ENCODE data around the gene DEFB121. TPM values are rescaled to one million over a fixed set of nuclear protein-coding genes. Genes with fewer than 3 reads are reported as not detected.

DEFB121 gene
- total RNA-seq, 1 donor from 2014 or later, result not detected

DNA sequence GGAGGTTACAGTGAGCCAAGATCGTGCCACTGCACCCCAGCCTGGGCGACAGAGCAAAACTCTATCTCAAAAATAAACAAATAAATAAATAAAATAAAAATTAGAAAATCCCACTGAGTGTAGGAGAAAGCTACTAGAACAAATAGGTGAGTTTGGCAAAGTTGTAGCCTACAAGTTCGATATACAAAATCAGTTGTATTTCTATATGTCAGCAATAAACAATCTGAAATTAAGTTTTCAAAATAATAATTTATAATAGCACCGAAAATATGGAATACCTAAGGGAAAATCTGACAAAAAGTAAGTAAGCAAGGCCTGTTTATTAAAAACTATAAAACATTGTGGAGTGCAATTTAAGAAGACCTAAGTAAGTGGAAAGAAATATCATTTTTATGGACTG, 42.7 kb downstream of the DEFB121 start:
- intact Hi-C loops (cut with micrococcal nuclease), result no loop called here

DNA sequence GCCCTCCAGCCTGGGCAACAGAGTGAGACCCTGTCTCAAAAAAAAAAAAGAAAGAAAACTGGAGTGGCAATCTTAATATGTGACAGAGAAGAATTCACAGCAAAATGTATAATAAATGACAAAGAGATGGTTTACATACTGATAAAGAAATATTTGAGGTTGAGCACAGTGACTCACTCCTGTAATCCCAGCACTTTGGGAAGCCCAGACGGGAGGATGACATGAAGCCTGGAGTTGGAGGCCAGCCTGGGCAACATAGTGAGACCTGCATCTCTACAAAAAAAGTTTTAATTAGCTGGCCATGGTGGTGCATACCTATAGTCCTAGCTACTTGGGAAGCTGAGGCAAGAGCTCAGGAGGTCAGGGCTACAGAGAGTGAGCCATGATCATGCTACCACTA, 50.0 kb downstream of the DEFB121 start:
- intact Hi-C loops (cut with micrococcal nuclease), result no loop called here

Other genes with a start within 250 kb of the DEFB121 start
- gene DEFB115, start 148.6 kb downstream of the DEFB121 start, total RNA-seq, result not detected in 2 replicates
- not detected in 2 replicates for gene DEFB116, start 97.6 kb downstream of the DEFB121 start, total RNA-seq
- not detected in 2 replicates for gene DEFB118, start 37.6 kb downstream of the DEFB121 start, total RNA-seq
- gene DEFB119, start 15.6 kb downstream of the DEFB121 start, total RNA-seq, result not detected in 2 replicates
- not detected in 2 replicates for gene DEFB123, start 34.4 kb upstream of the DEFB121 start, total RNA-seq
- not detected in 2 replicates for gene DEFB124, start 68.9 kb upstream of the DEFB121 start, total RNA-seq
- not detected in 2 replicates for gene REM1, start 69.1 kb upstream of the DEFB121 start, total RNA-seq
- gene HM13, start 108.2 kb upstream of the DEFB121 start, total RNA-seq, result 189 and 191 TPM in 2 replicates
- 0.18 and 0.59 TPM in 2 replicates for gene ID1, start 199.1 kb upstream of the DEFB121 start, total RNA-seq
- not detected in 2 replicates for gene COX4I2, start 231.7 kb upstream of the DEFB121 start, total RNA-seq

All from T-helper 2 cell treated with Interferon-gamma antibody and Interleukin-4, amounts not matched to agents 100 ng/mL and 5 ng/mL, for 36 hours (primary cell).